Measurements from ENCODE around the gene TMEM38B.
"Not testable (repeated sequence)": the region's sequence is repeated elsewhere in the genome, so short reads cannot be mapped to it uniquely, and the experiment has no call there.

TMEM38B gene

DNA sequence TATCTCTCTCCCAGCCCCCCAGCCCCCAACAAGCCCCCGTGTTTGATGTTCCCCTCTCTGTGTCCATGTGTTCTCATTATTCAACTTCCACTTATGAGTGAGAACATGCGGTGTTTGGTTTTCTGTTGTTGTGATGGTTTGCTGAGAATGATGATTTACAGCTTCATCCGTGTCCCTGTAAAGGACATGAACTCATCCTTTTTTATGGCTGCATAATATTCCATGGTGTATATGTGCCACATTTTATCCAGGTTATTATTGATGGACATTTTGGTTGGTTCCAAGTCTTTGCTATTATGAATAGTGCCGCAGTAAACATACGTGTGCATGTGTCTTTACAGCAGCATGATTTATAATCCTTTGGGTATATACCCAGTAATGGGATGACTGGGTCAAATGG lies 33.9 kb downstream of the TMEM38B start:
- DNase-seq: not testable (repeated sequence)

DNA sequence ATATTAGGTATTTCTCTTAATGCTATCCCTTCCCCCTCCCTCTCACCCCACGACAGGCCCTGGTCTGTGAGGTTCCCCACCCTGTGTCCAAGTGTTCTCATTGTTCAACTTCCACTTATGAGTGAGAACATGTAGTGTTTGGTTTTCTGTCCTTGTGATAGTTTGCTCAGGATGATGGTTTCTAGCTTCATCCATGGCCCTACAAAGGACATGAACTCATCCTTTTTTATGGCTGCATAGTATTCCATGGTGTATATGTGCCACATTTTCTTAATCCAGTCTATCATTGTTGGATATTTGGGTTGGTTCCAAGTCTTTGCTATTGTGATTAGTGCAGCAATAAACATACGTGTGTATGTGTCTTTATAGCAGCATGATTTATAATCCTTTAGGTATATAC lies 37.1 kb downstream of the TMEM38B start:
- DNase-seq: not testable (repeated sequence)

DNA sequence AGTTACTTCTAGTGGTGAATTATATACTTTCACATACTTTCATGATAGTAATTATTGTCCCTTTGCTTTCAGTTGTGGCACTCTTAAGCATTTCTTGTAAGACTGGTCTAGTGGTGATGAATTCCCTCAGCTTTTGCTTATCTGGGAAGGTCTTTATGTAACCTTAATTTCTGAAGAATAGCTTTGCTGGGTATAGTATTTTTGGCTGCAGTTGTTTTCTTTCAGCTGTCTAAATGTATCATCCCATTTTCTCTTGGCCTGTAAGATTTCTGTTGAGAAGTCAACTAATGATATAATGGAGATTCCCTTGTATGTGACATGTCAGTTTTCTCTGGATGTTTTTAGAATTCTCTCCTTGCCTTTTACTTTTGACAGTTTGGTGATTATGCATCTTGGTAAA lies 41.0 kb downstream of the TMEM38B start:
- no peak for DNase-seq

DNA sequence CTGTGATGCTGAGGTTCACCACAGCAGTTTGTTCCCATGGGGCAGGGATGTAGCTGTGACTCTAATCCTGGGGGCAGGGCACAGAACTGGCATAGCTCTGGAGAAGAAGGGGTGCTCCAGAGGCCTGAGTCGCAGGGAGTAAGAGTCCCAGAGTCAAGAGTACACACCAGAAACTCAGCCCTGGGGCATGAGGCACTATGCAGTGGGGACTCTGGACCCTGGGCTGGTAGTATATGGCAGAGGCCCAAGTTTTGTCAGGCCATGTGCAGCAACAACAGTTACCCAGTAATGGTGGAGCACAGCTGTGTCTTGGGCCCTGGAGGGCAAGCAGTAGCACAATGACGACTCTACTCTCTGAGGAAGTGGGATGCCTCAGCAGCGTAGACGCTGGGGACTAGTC lies 42.9 kb downstream of the TMEM38B start:
- no peak for DNase-seq

DNA sequence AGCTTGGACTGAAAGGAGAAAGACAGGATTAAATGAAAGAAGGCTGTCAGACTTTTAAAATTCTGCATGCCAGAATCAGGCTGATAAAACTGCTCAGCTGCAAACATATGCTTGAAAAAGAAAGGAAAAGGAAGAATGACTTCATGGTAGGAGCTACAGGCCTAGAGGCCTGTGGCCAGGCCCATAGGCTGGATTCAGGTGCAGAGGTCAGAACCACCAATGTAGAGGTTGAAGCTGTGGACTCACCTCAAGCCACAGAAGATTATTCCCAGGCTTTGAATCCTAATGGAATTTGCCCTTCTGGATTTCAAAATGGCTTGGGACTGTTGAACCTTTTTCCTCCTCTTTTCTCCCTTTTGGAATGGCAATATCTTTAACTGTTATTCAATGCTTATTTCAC lies 47.7 kb downstream of the TMEM38B start:
- no peak for DNase-seq

DNA sequence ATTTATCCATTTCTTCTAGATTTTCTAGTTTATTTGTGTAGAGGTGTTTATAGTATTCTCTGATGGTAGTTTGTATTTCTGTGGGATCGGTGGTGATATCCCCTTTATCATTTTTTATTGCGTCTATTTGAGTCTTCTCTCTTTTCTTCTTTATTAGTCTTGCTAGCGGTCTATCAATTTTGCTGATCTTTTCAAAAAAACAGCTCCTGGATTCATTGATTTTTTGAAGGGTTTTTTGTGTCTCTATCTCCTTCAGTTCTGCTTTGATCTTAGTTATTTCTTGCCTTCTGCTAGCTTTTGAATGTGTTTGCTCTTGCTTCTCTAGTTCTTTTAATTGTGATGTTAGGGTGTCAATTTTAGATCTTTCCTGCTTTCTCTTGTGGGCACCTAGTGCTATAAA lies 53.0 kb downstream of the TMEM38B start:
- not testable (repeated sequence) for DNase-seq

DNA sequence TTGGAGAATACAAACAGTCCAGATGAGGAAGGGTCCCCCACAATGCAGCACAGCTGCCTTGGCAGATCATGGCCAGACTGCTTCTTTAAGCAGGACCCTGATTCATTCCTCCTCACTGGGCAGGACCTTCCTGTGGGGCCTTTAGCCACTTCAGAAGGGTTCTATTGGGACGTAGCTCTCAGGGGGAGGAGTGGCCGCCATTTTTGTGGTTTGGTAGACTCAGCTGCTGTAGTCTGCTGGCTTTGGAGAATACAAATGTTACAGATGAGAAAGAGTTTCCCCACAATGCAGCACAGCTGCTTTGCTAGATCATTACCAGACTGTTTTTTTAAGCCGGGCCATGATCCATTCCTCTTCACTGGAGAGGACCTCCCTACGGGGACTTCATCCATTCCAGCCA lies 57.4 kb downstream of the TMEM38B start:
- no peak for DNase-seq

DNA sequence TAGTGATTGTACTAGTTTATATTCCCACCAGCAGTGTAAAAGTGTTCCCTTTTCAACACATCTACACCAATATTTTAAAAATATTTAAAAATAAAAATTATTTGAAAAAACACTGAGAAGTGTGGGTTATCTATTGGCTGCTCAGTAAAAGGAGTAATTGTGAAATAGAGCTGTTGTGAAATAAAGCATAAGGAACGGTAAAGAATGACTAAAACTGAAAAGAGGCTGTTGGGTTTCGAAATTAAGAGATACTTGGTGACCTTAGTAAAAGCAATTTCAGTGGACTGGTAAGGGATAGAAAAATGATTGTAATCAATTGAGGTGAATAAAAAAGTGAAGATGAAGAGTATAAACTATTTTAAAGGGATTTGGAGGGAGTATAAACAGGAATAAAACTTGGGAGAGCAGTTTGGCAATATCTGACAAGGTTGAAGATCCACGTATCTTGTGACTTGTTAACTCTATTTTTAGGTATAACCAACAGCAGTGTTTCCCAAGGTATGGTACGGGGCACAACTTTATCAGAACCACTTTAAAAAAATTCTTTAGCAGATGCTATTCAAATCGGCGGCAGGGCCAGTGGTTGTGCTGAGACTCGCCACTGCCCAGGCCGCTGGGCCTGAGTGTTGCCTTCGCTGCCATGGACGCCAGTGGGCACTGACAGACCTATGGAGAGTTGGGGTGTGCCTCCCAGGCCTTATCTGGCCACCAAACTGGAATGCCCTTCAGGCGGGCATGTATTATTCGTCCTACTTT lies 63.3 kb downstream of the TMEM38B start:
- no peak for DNase-seq

DNA sequence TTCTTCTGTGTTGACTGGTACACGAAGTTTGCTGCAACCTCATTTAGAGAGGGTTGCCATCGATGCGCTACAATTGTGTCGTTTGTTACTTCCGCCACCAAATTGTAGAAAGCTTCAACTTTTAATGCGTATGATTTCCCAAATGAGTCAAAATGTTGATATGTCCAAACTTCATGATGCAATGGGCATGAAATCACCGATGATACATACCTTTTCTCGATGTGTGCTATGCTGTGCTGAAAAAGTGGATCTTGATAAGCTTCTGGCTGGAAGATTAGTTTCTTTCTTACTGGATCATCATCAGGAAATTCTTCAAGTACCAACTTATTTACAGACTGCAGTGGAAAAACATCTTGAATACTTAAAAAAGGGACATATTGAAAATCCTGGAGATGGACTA lies 65.7 kb downstream of the TMEM38B start:
- DNase-seq: no peak

DNA sequence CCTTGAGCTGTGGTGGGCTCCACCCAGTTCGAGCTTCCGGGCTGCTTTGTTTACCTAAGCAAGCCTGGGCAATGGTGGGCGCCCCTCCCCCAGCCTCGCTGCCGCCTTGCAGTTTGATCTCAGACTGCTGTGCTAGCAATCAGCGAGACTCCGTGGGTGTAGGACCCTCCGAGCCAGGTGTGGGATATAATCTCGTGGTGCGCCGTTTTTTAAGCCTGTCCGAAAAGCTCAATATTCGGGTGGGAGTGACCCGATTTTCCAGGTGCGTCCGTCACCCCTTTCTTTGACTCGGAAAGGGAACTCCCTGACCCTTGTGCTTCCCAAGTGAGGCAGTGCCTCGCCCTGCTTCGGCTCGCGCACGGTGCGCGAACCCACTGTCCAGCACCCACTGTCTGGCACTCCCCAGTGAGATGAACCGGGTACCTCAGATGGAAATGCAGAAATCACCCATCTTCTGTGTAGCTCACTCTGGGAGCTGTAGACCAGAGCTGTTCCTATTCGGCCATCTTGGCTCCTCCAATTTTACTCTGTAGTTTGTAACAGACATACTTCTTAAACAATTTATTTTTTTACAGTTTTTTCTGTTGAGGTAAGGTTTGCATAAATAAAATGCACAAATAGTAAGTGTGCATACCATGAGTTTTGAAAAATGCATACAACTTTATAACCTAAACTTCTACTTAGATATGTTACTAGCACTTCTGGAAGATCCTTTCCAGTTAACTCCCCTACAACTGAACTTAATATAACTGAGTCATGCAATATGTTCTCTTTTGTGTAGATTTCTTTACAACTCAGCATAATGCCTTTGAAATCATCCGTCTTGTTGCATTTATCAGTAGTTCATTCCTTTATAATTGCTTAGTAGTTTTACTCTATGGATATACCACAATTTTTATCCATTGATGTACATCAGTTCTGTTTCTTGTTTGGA lies 88.5 kb downstream of the TMEM38B start:
- not testable (repeated sequence) for DNase-seq

DNA sequence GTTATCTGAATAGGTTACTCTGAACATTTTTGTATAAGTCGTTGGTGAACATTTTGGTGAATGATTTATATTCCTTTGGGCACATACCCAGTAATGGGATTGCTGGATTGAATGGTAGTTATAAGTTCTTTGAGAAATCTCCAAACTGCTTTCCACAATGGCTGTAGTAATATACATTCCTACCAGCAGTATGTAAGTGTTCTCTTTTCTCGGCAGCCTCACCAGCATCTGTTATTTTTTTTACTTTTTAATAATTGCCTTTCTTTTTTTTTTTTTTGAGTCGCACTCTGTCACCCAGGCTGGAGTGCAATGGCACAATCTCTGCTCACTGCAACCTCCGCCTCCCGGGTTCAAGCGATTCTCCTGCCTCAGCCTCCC lies 89.1 kb downstream of the TMEM38B start:
- not testable (repeated sequence) for DNase-seq

DNA sequence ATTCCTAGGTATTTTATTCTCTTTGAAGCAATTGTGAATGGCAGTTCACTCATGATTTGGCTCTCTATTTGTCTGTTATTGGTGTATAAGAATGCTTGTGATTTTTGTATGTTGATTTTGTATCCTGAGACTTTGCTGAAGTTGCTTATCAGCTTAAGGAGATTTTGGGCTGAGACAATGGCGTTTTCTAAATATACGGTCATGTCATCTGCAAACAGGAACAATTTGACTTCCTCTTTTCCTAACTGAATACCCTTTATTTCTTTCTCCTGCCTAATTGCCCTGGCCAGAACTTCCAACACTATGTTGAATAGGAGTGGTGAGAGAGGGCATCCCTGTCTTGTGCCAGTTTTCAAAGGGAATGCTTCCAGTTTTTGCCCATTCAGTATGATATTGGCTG lies 92.5 kb downstream of the TMEM38B start:
- DNase-seq: not testable (repeated sequence)

DNA sequence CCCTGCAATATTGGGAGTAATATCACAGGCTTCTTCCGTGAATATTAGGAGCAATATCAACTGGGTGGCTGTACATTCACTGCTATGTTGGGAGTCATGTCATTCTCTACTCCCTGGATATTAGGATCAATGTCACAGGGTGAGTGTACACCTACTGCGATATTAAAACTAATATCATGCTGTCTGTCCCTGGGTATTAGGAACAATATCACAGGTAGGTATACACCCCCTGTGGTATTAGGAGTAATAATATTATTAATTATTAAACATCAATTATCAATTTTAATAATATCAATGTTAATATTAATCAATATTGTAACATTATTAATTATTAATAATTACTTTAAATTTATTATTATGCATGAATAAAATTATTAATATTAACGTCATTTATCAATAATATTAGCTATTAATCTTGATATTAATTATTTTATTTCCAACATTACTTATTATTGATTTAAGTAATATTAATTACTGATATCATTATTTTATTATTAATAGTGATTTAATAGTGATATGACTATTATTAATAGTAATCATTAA lies 121.9 kb downstream of the TMEM38B start:
- DNase-seq: no peak

DNA sequence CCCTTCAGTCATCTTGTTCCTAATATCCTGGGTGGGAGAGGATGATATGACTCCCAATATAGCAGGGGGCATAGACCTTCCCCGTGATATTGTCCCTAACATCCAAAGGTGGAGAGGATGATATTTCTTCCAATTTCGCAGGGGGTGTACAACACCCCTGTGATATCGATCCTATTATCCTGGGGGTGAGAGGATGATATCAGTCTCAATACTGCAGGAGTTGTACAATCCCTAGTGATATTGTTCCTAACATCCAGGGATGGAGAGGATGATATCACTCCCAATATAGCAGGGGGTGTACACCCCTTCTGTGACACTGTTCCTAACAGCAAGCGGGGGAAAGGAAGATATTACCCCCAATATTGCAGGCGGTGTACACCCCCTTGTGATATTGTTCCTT lies 122.6 kb downstream of the TMEM38B start:
- DNase-seq: no peak

DNA sequence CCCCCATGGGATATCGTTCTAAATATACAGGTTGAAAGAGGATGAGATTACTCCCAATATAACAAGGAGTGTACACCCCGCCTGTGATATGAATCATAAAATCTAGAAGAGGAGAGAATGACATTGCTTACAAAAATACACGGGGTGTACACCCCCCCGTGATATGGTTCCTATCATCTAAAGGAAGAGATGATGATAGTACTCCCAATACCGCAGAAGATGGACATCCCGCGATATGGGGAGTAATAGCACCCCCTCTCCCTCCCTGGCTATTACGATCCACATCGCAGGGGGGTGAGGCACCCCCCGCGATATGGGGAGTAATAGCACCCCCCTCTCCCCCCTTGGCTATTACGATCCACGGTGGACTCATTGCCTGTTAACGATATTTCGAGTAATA lies 124.6 kb downstream of the TMEM38B start:
- no peak for DNase-seq

DNA sequence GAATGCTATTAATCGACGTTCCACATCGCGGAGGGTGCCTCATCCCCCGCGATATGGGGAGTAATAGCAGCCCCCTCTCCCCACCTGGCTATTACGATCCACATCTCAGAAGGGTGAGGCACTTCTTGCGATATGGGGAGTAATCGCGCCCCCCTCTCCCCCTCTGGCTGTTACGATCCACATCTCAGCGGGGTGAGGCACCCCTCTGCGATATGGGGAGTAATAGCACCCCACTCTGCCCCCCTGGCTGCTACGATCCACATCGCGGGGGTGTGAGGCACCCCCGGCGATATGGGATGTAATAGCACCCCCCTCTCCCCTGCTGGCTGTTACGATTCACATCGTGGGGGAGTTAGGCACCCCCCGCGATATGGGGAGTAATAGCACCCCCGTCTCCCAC lies 128.5 kb downstream of the TMEM38B start:
- DNase-seq: no peak
